Kidney capillary endothelial cell (primary cell): ENCODE results near the gene FAM149B1.

Experiments
- DNase-seq: peaks from one replicate; pipeline ENCODE4 v3.0.0-alpha.2; 2018; ENCODE audit warnings: low spot score

FAM149B1 gene

GRCh38 chr10:73287441-73287840, 119.5 kb downstream of the FAM149B1 start:
- no peak for DNase-seq

- DNase-seq: no peak
These were observed 122.0 kb downstream of the FAM149B1 start for GRCh38 chr10:73289958-73290357.

GRCh38 chr10:73293461-73293860, 125.5 kb downstream of the FAM149B1 start:
- no peak for DNase-seq
